Activated T-cell treated with anti-CD3 and anti-CD28 coated beads for 4 hours (primary cell): ENCODE data around the gene MTHFSD.
A peak's percentile ranks its signal among the peaks of the same experiment; 100 is the strongest.
"Not testable (repeated sequence)": the region's sequence is repeated elsewhere in the genome, so short reads cannot be mapped to it uniquely, and the experiment has no call there.

Experiments used
- DNase-seq: peaks from one replicate; pipeline ENCODE4 v3.0.0-alpha.2; 2020

Gene MTHFSD, protein sequence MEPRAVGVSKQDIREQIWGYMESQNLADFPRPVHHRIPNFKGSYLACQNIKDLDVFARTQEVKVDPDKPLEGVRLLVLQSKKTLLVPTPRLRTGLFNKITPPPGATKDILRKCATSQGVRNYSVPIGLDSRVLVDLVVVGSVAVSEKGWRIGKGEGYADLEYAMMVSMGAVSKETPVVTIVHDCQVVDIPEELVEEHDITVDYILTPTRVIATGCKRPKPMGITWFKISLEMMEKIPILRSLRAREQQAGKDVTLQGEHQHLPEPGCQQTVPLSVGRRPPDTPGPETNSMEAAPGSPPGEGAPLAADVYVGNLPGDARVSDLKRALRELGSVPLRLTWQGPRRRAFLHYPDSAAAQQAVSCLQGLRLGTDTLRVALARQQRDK

DNA sequence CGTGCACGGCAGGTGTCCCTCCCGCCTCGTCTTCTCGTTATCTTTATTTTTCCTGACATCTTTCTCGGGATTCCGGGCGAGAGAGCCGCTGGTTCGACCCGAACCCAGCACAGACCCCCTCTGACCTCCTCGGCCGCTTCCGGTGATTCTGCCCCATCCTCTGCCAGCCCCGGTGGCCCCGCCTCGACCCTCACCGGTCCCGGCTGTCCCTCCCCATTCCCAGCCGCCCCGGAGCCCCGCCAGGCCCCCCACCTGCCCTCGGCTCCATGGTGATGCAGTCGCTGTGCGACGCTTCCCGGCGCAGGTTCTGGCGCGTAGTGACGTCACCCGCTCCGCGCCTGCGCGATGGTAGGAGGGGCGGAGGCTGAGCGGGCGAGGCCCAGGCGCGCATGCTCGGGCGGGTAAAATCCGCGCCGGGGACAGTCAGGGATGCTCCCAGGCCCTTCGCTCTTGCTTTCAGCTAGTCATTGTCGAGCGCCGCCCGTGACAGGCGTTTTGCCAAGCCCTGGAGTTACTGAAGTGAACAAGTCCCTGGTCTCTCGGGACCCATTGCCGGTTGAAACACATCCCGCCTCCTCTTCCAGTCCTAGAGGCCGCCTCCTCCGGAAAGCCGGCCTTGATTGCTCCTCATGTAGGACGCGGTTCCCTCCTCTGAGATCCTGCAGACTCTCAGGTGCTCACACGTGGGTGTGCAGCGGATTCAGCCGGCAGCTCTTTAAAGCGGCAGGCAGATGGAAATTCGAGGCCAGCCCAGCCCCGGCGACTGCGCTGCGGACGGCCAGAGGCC is at the start of gene MTHFSD:
Gene MTHFSD (minus strand): TSS at position 319 of the 787 bp plus-strand sequence. CDS start 51 bp downstream, at position 268.
- peak; percentile 96 for DNase-seq

GRCh38 chr16:86604436-86605193 is 49.6 kb upstream of the MTHFSD start:
- peak; percentile 30 for DNase-seq

- no peak for DNase-seq
Observed at GRCh38 chr16:86602521-86602920, 47.5 kb upstream of the MTHFSD start.

- DNase-seq = no peak
Observed at GRCh38 chr16:86601356-86601755, 46.3 kb upstream of the MTHFSD start.

- DNase-seq = no peak
Observed at GRCh38 chr16:86598607-86599565, 43.9 kb upstream of the MTHFSD start.

DNA sequence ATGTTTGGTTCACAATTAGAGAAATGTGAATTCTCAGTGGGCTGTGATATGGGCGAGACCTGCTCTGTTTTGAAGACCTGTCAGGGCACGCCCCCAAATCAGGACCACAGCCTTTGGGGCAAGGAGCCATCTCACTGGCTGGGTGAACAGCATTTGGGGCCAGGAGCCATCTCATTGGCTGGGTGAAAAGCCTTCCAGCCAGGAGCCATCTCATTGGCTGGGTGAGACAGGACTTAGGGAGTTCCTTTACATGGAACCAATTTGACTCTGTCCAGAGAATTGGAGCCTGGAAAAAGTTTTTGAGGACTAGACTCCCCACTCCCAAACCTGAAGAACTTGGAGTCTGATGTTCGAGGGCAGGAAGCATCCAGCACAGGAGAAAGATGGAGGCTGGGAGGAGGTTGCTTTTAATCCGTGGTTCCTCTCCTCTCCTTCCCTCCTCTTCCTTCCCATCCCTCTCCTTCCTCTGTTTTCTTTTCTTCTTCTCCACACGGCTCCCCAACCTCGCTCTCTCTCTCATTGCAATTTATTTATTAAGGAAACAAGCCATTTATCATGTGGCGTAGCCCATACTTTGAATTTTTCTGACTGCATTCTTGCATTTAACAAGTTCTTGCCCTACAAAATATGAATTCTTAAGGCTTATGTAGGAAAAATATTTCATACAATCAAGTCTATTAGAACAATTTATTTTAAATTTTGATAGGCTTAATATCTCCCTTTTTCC is 43.0 kb upstream of the MTHFSD start:
- no peak for DNase-seq

- DNase-seq = no peak
Observed at GRCh38 chr16:86597126-86597879, 42.3 kb upstream of the MTHFSD start.

DNA sequence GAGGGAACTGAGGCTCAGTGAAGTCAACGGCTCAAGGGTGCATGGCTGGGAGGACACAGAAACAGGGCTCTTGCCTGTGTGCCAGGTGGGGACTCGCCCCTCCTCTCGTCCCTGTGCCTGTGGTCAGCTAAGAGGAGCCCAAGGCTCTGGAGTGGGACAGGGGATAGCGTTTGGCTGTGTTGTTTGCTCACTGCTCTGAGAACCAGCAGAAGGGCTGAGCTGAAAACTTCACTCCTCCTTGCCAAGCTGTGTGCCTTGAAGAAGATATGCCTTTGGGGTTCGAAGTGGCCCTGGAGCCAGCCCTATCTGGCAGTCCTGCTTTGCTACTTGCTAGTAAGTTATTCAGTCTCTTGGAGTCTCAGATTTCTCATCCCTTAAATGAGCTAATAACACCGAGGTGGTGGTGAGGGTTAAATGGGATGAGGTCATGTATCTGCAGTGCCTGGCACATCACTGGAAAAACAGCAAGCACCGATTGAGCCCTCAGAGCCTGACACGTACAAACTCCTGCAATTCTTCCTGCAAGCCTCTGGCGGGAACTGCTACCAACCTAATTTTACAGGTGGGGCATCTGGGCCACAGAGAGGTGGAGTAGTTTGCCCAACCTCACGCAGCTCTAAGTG is 41.1 kb upstream of the MTHFSD start:
- DNase-seq = no peak

DNA sequence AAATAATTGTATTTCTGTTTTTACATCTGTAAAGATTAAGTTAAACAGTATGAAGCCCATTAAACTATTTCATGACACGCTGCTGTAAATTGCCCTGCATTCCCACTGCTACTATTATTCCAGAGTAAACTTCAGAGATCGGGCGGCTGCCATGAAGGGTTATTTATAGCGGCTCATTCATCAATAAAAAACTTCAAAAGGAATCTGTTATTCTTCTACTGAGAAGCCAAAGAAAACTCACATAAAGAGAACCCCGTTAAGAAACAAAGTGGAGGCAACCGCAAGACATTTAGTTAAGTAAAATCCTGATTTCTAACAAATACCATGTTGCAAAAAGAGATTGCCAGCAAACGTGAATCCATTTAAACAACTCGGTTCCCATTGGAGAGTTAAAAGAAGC is 39.7 kb upstream of the MTHFSD start:
- DNase-seq = no peak

GRCh38 chr16:86593913-86594620 is 39.0 kb upstream of the MTHFSD start:
- DNase-seq = no peak

DNA sequence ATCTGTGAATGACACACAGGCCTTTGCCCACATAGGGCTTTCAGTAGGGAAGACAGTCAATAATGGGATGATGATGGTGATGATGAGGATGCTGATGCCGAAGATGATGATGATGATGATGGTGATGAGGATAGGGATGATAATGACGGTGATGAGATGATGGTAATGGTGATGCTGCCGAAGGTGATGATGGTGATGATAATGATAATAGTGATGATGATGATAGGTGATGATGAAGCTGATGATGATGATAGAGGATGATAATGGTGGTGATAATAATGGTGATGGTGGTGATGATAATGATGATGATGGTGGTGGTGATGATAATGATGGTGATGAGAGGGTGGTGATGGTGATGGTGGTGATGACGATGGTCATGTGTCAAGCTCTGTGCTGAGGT is 36.2 kb upstream of the MTHFSD start:
- no peak for DNase-seq

DNA sequence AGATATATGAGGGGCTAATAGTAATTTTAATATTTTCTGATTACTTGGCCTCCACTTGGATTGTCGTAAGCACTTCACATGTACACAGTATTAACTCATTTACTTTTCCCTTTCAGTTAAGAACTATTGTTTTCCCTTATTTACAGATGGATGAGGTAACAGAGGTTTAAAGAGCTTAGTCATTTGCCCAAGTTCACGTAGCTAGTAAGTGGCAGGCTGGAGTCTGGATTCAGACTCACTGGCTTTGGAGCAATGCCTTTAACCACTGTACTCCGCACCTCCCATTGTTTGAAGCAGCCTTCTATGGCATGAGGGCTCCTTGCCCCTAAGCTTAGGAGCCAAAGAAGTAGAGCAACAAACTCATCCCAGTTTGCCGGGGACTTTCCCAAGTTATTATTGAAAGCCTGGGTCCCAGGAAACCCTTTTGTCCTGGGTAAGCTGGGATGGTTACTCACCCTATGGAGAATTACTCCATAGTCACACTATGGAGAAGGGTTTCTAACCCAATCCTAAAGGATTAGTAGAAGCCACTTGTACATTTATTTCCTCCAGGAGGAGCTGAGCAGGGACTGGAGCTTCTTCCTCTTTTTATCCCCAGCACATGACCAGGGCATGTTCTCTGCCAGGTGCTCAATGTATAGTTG is 35.6 kb upstream of the MTHFSD start:
- DNase-seq = no peak

DNA sequence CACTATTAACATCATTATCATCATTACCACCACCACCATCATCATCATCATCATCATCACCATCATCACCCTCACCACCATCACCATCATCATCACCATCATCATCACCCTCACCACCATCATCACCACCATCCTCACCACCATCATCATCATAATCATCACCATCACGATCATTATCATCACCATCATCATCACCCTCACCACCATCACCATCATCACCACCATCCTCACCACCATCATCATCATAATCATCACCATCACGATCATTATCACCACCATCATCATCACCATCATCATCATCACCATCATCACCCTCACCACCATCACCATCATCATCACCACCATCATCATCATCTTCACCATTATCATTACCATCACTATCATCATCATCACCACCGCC is 32.9 kb upstream of the MTHFSD start:
- not testable (repeated sequence) for DNase-seq

GRCh38 chr16:86587487-86587886 is 32.5 kb upstream of the MTHFSD start:
- no peak for DNase-seq

GRCh38 chr16:86585821-86586611 is 31.0 kb upstream of the MTHFSD start:
- no peak for DNase-seq

- DNase-seq = no peak
Observed at GRCh38 chr16:86584726-86585721, 30.0 kb upstream of the MTHFSD start.
